SU-DHL-6 (cell line): Measurements from ENCODE around the gene NUPR1.
"Not testable (repeated sequence)": the region's sequence is repeated elsewhere in the genome, so short reads cannot be mapped to it uniquely, and the experiment has no call there.

Experiments
- H2AFZ ChIP-seq: fragments of 200-600 bp; sonication (generic); 2 replicates; pipeline ENCODE4 v1.6.1; 2014; ENCODE audit warnings: low read depth, mild to moderate bottlenecking, moderate library complexity, mixed read lengths, antibody characterized with exemption, low read length; ENCODE audit not compliant: severe bottlenecking
- H3F3A ChIP-seq: fragments of 200-600 bp; shearing (Covaris generic); 2 replicates; pipeline ENCODE4 v1.6.0; 2016; ENCODE audit warnings: antibody characterized with exemption, mild to moderate bottlenecking; ENCODE audit not compliant: insufficient read depth
- H3K27ac ChIP-seq: fragments of 200-600 bp; sonication (generic); 2 replicates; pipeline ENCODE4 v1.5.1; 2016; ENCODE audit warnings: low read depth, mild to moderate bottlenecking, low read length, moderate library complexity, mixed read lengths
- H3K27me3 ChIP-seq: fragments of 200-600 bp; sonication (generic), shearing (Covaris generic); 2 replicates; pipeline ENCODE4 v1.6.0; 2014; ENCODE audit warnings: mild to moderate bottlenecking, low read length
- H3K36me3 ChIP-seq: fragments of 200-600 bp; sonication (generic); 2 replicates; pipeline ENCODE4 v1.6.1; 2014; ENCODE audit warnings: mild to moderate bottlenecking, low read length, mixed read lengths
- H3K4me2 ChIP-seq: fragments of 300-600, 200-600 bp; shearing (Covaris generic), sonication (generic); 2 replicates; pipeline ENCODE4 v1.6.0; 2014; ENCODE audit warnings: low read length, low read depth, mild to moderate bottlenecking; ENCODE audit not compliant: poor library complexity, severe bottlenecking
- H3K4me3 ChIP-seq: fragments of 200-600 bp; sonication (generic); 2 replicates; pipeline ENCODE4 v1.5.1; 2014; ENCODE audit warnings: antibody characterized with exemption, low read length, mild to moderate bottlenecking, mixed read lengths; ENCODE audit not compliant: insufficient read depth, poor library complexity, severe bottlenecking
- H3K79me2 ChIP-seq: fragments of 200-600 bp; sonication (generic); 2 replicates; pipeline ENCODE4 v1.6.1; 2014; ENCODE audit warnings: mild to moderate bottlenecking, low read length, moderate library complexity; ENCODE audit not compliant: insufficient read depth
- H3K9ac ChIP-seq: fragments of 200-600 bp; sonication (generic); 2 replicates; pipeline ENCODE4 v1.7.0; 2014; ENCODE audit warnings: mild to moderate bottlenecking, low read length
- H3K9me2 ChIP-seq: fragments of 200-600 bp; sonication (generic); replicated peaks from 2 replicates; pipeline ENCODE4 v1.6.1; 2014; ENCODE audit warnings: low read length; ENCODE audit not compliant: insufficient read depth
- H3K9me3 ChIP-seq: fragments of 200-600 bp; sonication (generic); 2 replicates; pipeline ENCODE4 v1.6.1; 2014; ENCODE audit warnings: low read length, mixed read lengths; ENCODE audit not compliant: insufficient read depth
- H4K20me1 ChIP-seq: fragments of 200-600 bp; sonication (generic); 2 replicates; pipeline ENCODE4 v1.6.1; 2014; ENCODE audit warnings: low read depth, mild to moderate bottlenecking, antibody characterized with exemption, low read length, moderate library complexity, mixed read lengths
- CTCF ChIP-seq: fragments of 200-600 bp; sonication (generic); IDR thresholded peaks from one replicate; pipeline ENCODE4 v1.5.1; 2017; ENCODE audit warnings: antibody characterized with exemption, mild to moderate bottlenecking, low read length, moderate library complexity; ENCODE audit not compliant: insufficient read depth, poor library complexity, severe bottlenecking
- EZH2phosphoT487 ChIP-seq: fragments of 200-600 bp; sonication (generic), shearing (Covaris generic); conservative IDR thresholded peaks from 2 replicates; pipeline ENCODE4 v1.6.1; 2018; ENCODE audit warnings: mild to moderate bottlenecking, antibody characterized with exemption, low read length, moderate library complexity, mixed read lengths

NUPR1 gene

GRCh38 chr16:28501258-28502232 lies 37.2 kb downstream of the NUPR1 start:
- H3K4me2 ChIP-seq: no peak overlapping the region
- H3K4me3 ChIP-seq: no peak overlapping the region
- no peaks in the 10 kb centered on the region for H3K36me3 ChIP-seq
- H3K79me2 ChIP-seq: no peaks in the 10 kb centered on the region
- no peak overlapping the region for H3K9ac ChIP-seq
- H3K27ac ChIP-seq: no peak overlapping the region
- H3K9me3 ChIP-seq: no peaks in the 10 kb centered on the region
- H3F3A ChIP-seq: no peaks in the 10 kb centered on the region
- H4K20me1 ChIP-seq: no peaks in the 10 kb centered on the region
- H3K27me3 ChIP-seq: no peaks in the 10 kb centered on the region
- no peak for TF ChIP-seq EZH2phosphoT487
- TF ChIP-seq CTCF: no peak
- no peaks in the 10 kb centered on the region for H3K9me2 ChIP-seq
- H2AFZ ChIP-seq: no peak overlapping the region

- not testable (repeated sequence) for H3K27ac ChIP-seq, H3K9me2 ChIP-seq
These were observed 38.1 kb downstream of the NUPR1 start for GRCh38 chr16:28500476-28501180.

GRCh38 chr16:28499854-28500253 lies 38.9 kb downstream of the NUPR1 start:
- H3K36me3 ChIP-seq: no peaks in the 10 kb centered on the region
- no peaks in the 10 kb centered on the region for H3K9me3 ChIP-seq
- H3K4me2 ChIP-seq: no peak overlapping the region
- H3K79me2 ChIP-seq: no peaks in the 10 kb centered on the region
- H3K27me3 ChIP-seq: no peaks in the 10 kb centered on the region
- no peak overlapping the region for H2AFZ ChIP-seq
- no peaks in the 10 kb centered on the region for H4K20me1 ChIP-seq
- 0 out of 2 replicates have a peak, but pooled peaks cover under 1% of the 10 kb centered on the region for H3F3A ChIP-seq
- H3K27ac ChIP-seq: no peak overlapping the region
- no peak for TF ChIP-seq CTCF
- no peak for TF ChIP-seq EZH2phosphoT487
- H3K9ac ChIP-seq: no peak overlapping the region
- no peak overlapping the region for H3K4me3 ChIP-seq
- no peaks in the 10 kb centered on the region for H3K9me2 ChIP-seq

More at GRCh38 chr16:28500476-28501180, 38.1 kb downstream of the NUPR1 start:
- H3F3A ChIP-seq, H3K79me2 ChIP-seq, H3K4me3 ChIP-seq, H3K4me2 ChIP-seq, H3K9ac ChIP-seq, H2AFZ ChIP-seq, H3K27me3 ChIP-seq, H4K20me1 ChIP-seq, H3K36me3 ChIP-seq, H3K9me3 ChIP-seq: not testable (repeated sequence)
